ENCODE data around the gene GPC6. TPM values are rescaled to one million over a fixed set of nuclear protein-coding genes. Genes with fewer than 3 reads are reported as not detected.

Gene GPC6
- total RNA-seq, 2 donors from 2014 or later: 1.6 to 4.0 TPM

- TF ChIP-seq POLR2A (IDR thresholded peaks at IDR 0.05) (no peak), CTCF (IDR thresholded peaks at IDR 0.05) (no peak)
- ATAC-seq (no peak), DNase-seq (no peak)
- Histone ChIP-seq H3K9me3 (no peaks in the 10 kb centered on the region), H3K27ac (no peak overlapping the region), H3K4me3 (no peak overlapping the region), H3K4me1 (no peaks in the 10 kb centered on the region), H3K27me3 (no peaks in the 10 kb centered on the region), H3K36me3 (replicated peaks in 1 of 2; ENCODE audit: insufficient read depth in 1 of 2, low read depth in 2 of 2) (no peaks in the 10 kb centered on the region)
- WGBS, 2 donors: 53% methylated on average over 1 of the region's 1 CpG
- intact Hi-C loops (cut with DNase I): no loop called here
Observed at GRCh38 chr13:93926425-93926824, 699.8 kb downstream of the GPC6 start.

GRCh38 chr13:93927431-93927830, 700.8 kb downstream of the GPC6 start:
- Histone ChIP-seq H3K27me3 (no peaks in the 10 kb centered on the region), H3K27ac (no peak overlapping the region), H3K36me3 (replicated peaks in 1 of 2; ENCODE audit: insufficient read depth in 1 of 2, low read depth in 2 of 2) (no peaks in the 10 kb centered on the region), H3K9me3 (no peaks in the 10 kb centered on the region), H3K4me3 (no peak overlapping the region), H3K4me1 (no peaks in the 10 kb centered on the region)
- intact Hi-C loops (cut with DNase I): no loop called here
- WGBS, 2 donors: 39 to 46% methylated on average over 1 of the region's 1 CpG
- ATAC-seq (no peak), DNase-seq (no peak)
- TF ChIP-seq POLR2A (IDR thresholded peaks at IDR 0.05): no peak
- TF ChIP-seq CTCF (IDR thresholded peaks at IDR 0.05): no peak

- Histone ChIP-seq H3K27ac (no peak overlapping the region), H3K36me3 (replicated peaks in 1 of 2; ENCODE audit: insufficient read depth in 1 of 2, low read depth in 2 of 2) (no peaks in the 10 kb centered on the region), H3K4me1 (no peaks in the 10 kb centered on the region), H3K9me3 (no peaks in the 10 kb centered on the region), H3K4me3 (no peak overlapping the region), H3K27me3 (no peaks in the 10 kb centered on the region)
- no peak for DNase-seq
- WGBS, 2 donors: 83 to 89% methylated on average over 3 of the region's 3 CpGs
- no peak for ATAC-seq
- intact Hi-C loops (cut with DNase I): no loop called here
- TF ChIP-seq CTCF (IDR thresholded peaks at IDR 0.05) (no peak), POLR2A (IDR thresholded peaks at IDR 0.05) (no peak)
Observed at GRCh38 chr13:93932901-93933300, 706.3 kb downstream of the GPC6 start.

- H3K4me1 ChIP-seq: no peaks in the 10 kb centered on the region
- ATAC-seq (no peak), DNase-seq (no peak)
- 70 to 74% methylated on average over 4 of the region's 4 CpGs for WGBS, 2 donors
- H3K36me3 ChIP-seq (replicated peaks in 1 of 2; ENCODE audit: insufficient read depth in 1 of 2, low read depth in 2 of 2): no peaks in the 10 kb centered on the region
- TF ChIP-seq CTCF (IDR thresholded peaks at IDR 0.05): no peak
- TF ChIP-seq POLR2A (IDR thresholded peaks at IDR 0.05): no peak
- H3K27ac ChIP-seq: no peak overlapping the region
- H3K27me3 ChIP-seq: no peaks in the 10 kb centered on the region
- intact Hi-C loops (cut with DNase I): no loop called here
- H3K9me3 ChIP-seq: no peaks in the 10 kb centered on the region
- no peak overlapping the region for H3K4me3 ChIP-seq
Observed at GRCh38 chr13:93936901-93937300, 710.3 kb downstream of the GPC6 start.

DNA sequence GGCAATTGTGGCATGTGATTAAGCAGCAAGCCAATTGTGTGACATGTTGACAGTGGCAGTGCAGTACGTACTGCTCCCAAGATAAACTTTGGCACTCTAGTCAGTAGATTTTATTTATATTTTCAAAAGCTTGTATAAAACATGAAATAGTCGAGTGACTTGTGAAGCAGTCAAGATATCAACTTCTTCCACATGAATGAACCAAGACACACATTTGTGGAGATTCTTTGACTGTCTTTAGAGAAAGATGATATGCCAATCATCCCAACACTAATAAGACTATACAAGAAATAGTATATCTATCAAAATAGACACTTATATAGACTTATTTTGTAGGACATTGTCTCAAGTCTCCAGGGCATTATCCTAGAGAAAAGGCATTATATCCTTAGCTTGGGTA, 714.8 kb downstream of the GPC6 start:
- DNase-seq (no peak), ATAC-seq (no peak)
- no peaks in the 10 kb centered on the region for H3K36me3 ChIP-seq (replicated peaks in 1 of 2; ENCODE audit: insufficient read depth in 1 of 2, low read depth in 2 of 2)
- no peaks in the 10 kb centered on the region for H3K9me3 ChIP-seq
- no peak for TF ChIP-seq CTCF (IDR thresholded peaks at IDR 0.05)
- no peak for TF ChIP-seq POLR2A (IDR thresholded peaks at IDR 0.05)
- WGBS, 2 donors: 25 to 37% methylated on average over 2 of the region's 2 CpGs
- no peak overlapping the region for H3K27ac ChIP-seq
- H3K4me1 ChIP-seq: no peaks in the 10 kb centered on the region
- no peak overlapping the region for H3K4me3 ChIP-seq
- intact Hi-C loops (cut with DNase I): no loop called here
- H3K27me3 ChIP-seq: no peaks in the 10 kb centered on the region
